Subcutaneous adipose tissue (tissue), 4 donors: ENCODE measurements around the gene RUNX2. TPM values are rescaled to one million over a fixed set of nuclear protein-coding genes. Genes with fewer than 3 reads are reported as not detected.

Experiments used
- CTCF ChIP-seq: fragments of 450-650 bp; IDR thresholded peaks from one replicate; pipeline ENCODE4 v1.5.1; 2016; ENCODE audit warnings: low read depth, mild to moderate bottlenecking, control low read depth, antibody characterized with exemption, moderate library complexity
- total RNA-seq, 4 donors: library from RNA; depleted of rRNA; stranded (reverse); fragments of >200 nt; gene quantifications; one replicate each; pipeline ENCODE4 v1.1.0, GENCODE V29; 2016

Gene RUNX2
- total RNA-seq, 4 donors from 2014 or later: 1.3 to 4.6 (median 2.6) TPM

- TF ChIP-seq CTCF: no peak
Observed at GRCh38 chr6:45707176-45707575, 379.0 kb downstream of the RUNX2 start.

DNA sequence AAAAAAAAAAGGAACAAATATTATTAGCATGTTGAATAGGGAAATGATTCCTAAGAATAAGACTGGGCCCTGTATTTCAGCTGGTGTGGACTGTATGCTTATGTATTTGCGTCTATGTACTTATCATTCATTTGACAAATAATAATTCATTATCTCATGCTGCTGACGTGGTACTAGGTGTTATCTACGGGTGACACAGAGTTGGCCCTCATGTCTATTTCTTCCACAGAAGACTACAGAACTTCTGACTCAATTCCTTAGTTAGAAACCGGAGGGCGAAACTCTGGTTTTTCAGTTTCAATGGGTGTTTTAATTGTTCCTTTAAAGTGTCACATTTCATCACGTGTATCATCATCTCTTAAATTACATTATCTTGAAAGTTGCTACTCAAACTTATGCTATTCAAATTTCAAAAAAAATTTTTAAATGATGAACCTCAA is 381.7 kb downstream of the RUNX2 start:
- no peak for TF ChIP-seq CTCF

- no peak for TF ChIP-seq CTCF
Observed at GRCh38 chr6:45710304-45710821, 382.2 kb downstream of the RUNX2 start.

DNA sequence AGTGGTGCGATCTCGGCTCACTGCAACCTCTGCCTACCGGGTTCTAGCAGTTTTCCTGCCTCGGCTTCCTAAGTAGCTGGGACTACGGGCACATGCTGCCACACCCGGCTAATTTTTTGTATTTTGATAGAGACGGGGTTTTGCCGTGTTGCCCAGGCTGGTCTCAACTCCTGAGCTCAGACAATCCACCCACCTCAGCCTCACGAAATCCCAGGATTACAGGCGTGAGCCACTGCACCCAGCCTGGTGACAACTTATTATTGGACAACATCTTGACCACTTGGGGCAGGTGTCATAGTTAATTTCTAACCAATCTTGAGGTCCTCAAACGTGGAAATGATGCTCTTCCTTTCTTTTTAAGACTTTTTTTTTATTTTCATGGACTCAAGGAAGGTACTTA is 383.9 kb downstream of the RUNX2 start:
- TF ChIP-seq CTCF: no peak

- TF ChIP-seq CTCF: no peak
Observed at GRCh38 chr6:45712786-45713185, 384.7 kb downstream of the RUNX2 start.

Other genes starting within 250 kb of the RUNX2 start
- gene SUPT3H, start 49.6 kb downstream of the RUNX2 start, total RNA-seq: 1 to 10 TPM; 6.0 to 9.0 (median 6.2) TPM